Gastrocnemius medialis (tissue), 4 donors: ENCODE measurements around the gene SPTAN1. TPM values are rescaled to one million over a fixed set of nuclear protein-coding genes. Genes with fewer than 3 reads are reported as not detected.
A peak's percentile ranks its signal among the peaks of the same experiment; 100 is the strongest.
"Not testable (repeated sequence)": the region's sequence is repeated elsewhere in the genome, so short reads cannot be mapped to it uniquely, and the experiment has no call there.

Experiments used
- ATAC-seq, 2 donors: fragments of 150-250 bp; one replicate each; pipeline ENCODE4 v1.9.1; 2016
- DNase-seq, 2 donors: peaks; one replicate each; pipeline ENCODE4 v3.0.0-alpha.2; 2019
- H3K27ac ChIP-seq, 4 donors: fragments of 200-600 bp; sonication (generic); 1 replicate in 1 of 4; 2 replicates in 3 of 4; pipeline ENCODE4 v1.5.1; 2016 to 2018; ENCODE audit warnings: mild to moderate bottlenecking in 2 of 4, moderate library complexity in 1 of 4
- H3K27me3 ChIP-seq, 3 donors: fragments of 200-600 bp; sonication (generic) in 2 of 3; 1 replicate in 1 of 3; 2 replicates in 2 of 3; pipeline versions ENCODE4 v1.5.1 to v1.6.0; 2016 to 2019; ENCODE audit warnings: mild to moderate bottlenecking in 1 of 3, moderate library complexity in 1 of 3
- H3K36me3 ChIP-seq, 2 donors: fragments of 200-600 bp; sonication (generic) in 1 of 2; one replicate each; pipeline ENCODE4 v1.5.1; 2017 to 2018
- H3K4me1 ChIP-seq, 2 donors: fragments of 200-600 bp; sonication (generic) in 1 of 2; one replicate each; pipeline ENCODE4 v1.5.1; 2016 to 2017; ENCODE audit warnings: mild to moderate bottlenecking in 2 of 2
- H3K4me3 ChIP-seq, 4 donors: fragments of 200-600 bp; sonication (generic) in 3 of 4; 1 replicate in 1 of 4; 2 replicates in 3 of 4; pipeline ENCODE4 v1.5.1; 2016 to 2019; ENCODE audit warnings: mild to moderate bottlenecking in 2 of 4
- H3K9me3 ChIP-seq, 3 donors: fragments of 200-600 bp; sonication (generic) in 2 of 3; 1 replicate in 1 of 3; 2 replicates in 2 of 3; pipeline ENCODE4 v1.5.1; 2016 to 2019
- POLR2A ChIP-seq, 2 donors: fragments of 450-650 bp; IDR thresholded peaks; one replicate each; pipeline ENCODE4 v1.6.1; 2017; ENCODE audit warnings: antibody characterized with exemption in 2 of 2, mild to moderate bottlenecking in 2 of 2, moderate library complexity in 2 of 2
- in situ Hi-C, 4 donors: fragments of 200-750 bp; cut with MboI; loops; one replicate each; pipeline versions ENCODE4 v1.15.0 to v1.8.0; 2017; ENCODE audit warnings: low sequenced_read_pairs in 4 of 4
- intact Hi-C: fragments of 100-400 bp; cut with DNase I; formaldehyde crosslinking; loops from one replicate; pipeline ENCODE4 v1.15.1; 2023; ENCODE audit warnings: low total_unique reads
- total RNA-seq, 4 donors: library from RNA; depleted of rRNA; stranded (reverse); fragments of >200 nt; gene quantifications; one replicate each; pipeline versions ENCODE4 v1.1.0 to v1.2.3, GENCODE V29; 2016
- TF ChIP-seq, protein P1 (sequence below), 5 experiments: fragments of 450-650 bp in 3 of 5; fragments of 200-600 bp in 2 of 5; sonication (generic) in 2 of 5; IDR thresholded peaks in 4 of 5; conservative IDR thresholded peaks in 1 of 5; 1 replicate in 4 of 5; 2 replicates in 1 of 5; pipeline ENCODE4 v1.5.1; 2016 to 2019; ENCODE audit warnings: antibody characterized with exemption in 5 of 5, mild to moderate bottlenecking in 3 of 5, moderate library complexity in 3 of 5

SPTAN1 gene
- 10 to 100 TPM; 30.2 to 41.5 (median 33.0) TPM for total RNA-seq

DNA sequence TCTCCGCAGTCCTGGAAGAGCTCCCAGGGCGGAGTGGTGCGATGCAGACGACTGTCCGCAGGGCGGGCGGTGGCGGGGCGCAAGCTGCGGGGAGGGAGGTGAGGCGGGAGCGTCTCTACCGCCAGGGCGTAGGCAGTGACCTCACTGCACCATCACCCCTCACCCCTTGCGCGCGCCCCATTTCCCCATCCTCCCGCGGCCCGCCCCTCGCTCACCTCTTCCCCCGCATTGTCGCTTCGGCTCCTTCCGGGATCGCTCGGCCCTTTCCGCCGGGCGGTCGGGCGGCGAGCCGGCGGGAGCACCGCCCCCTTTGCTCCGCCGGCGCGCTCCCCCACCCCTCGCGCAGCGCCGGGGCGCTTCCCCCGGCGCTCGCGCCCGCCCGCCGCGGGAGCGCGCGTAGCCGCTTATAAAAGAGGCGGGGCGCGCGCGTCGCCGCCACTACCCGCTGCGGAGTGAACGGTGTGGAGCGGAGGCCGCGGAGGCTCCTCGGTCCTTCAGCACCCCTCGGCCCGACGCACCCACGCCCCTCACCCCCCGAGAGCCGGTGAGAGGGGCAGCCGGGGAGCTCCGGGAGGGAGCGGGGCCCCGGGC lies at the start of gene SPTAN1:
Gene SPTAN1 (plus strand): TSS at position 435 of the 591 bp plus-strand sequence. CDS start 14,154 bp downstream, outside the sequence.
- no peaks in the 10 kb centered on the region for H3K9me3 ChIP-seq
- in situ Hi-C loops, result no loop called here
- H3K36me3 ChIP-seq, result no peaks in the 10 kb centered on the region
- TF ChIP-seq, protein P1, sequence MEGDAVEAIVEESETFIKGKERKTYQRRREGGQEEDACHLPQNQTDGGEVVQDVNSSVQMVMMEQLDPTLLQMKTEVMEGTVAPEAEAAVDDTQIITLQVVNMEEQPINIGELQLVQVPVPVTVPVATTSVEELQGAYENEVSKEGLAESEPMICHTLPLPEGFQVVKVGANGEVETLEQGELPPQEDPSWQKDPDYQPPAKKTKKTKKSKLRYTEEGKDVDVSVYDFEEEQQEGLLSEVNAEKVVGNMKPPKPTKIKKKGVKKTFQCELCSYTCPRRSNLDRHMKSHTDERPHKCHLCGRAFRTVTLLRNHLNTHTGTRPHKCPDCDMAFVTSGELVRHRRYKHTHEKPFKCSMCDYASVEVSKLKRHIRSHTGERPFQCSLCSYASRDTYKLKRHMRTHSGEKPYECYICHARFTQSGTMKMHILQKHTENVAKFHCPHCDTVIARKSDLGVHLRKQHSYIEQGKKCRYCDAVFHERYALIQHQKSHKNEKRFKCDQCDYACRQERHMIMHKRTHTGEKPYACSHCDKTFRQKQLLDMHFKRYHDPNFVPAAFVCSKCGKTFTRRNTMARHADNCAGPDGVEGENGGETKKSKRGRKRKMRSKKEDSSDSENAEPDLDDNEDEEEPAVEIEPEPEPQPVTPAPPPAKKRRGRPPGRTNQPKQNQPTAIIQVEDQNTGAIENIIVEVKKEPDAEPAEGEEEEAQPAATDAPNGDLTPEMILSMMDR (IDR thresholded peaks at IDR 0.05 in 4 of 5, conservative IDR thresholded peaks at IDR 0.05 in 1 of 5), result peak in 3 of 5 experiments; percentile 17 to 28 (median 26)
- TF ChIP-seq POLR2A (IDR thresholded peaks at IDR 0.05), result peak; percentile 98 to 99
- ATAC-seq, result peak; percentile 88 to 94
- intact Hi-C loops, result loop anchor here (1.0 to 5.0 kb wide), 3 partner anchors 50 to 137 kb away; partner anchors contain the start of genes GLE1 and SET
- H3K27ac ChIP-seq, result peak within 1 kb of the TSS; percentile 77 to 97 (median 92)
- H3K4me3 ChIP-seq, result peak within 1 kb of the TSS; percentile 74 to 100 (median 91)
- H3K4me1 ChIP-seq, result peaks cover 45 to 49% of the 10 kb centered on the region in 2 donors
- no peaks in the 10 kb centered on the region for H3K27me3 ChIP-seq
- DNase-seq, result peak; percentile 69 to 76

DNA sequence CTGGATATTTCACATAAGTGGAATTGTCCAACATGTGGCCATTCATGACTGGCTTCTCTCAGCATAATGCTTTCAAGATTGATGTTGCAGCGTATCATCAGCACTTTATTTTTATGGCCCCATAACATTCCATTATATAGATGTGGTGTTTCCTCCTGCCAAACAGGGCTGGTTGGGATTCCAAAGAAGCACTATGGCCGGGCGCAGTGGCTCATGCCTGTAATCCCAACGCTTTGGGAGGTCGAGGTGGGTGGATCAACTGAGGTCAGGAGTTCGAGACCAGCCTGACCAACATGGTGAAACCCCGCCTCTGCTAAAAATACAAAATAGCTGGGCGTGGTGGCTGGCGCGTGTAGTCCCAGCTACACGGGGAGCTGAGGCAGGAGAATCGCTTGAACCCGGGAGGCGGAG lies 49.0 kb upstream of the SPTAN1 start:
- H3K27me3 ChIP-seq, H3K36me3 ChIP-seq, ATAC-seq, H3K4me3 ChIP-seq, in situ Hi-C loops, H3K9me3 ChIP-seq, DNase-seq: not testable (repeated sequence)
- Histone ChIP-seq H3K27ac (peak overlapping the region in 1 of 4 donors; percentile 82), H3K4me1 (peaks cover 15 to 18% of the 10 kb centered on the region in 2 donors)
- intact Hi-C loops, result loop anchor here (5.0 kb wide), 2 partner anchors 49 to 131 kb away; partner anchors contain the start of genes SPTAN1 and URM1

DNA sequence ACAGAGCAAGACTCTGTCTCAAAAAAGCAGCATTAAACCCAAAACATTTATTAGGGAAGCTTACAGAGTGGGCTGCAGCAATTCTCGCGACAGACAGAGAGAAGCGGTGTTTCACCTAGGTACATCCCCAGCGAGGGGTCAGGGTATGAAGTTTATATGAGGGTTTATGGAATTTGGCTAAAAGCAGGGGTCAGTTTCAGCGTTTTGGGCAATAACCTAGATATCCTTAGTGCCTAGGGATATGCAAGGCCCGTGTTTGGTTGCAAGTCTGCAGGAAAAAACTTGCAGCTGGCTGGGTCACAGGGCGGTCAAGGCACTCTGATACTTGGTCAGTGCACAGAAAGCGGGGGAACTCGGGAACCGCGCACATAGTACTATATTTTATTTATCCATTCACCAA lies 48.5 kb upstream of the SPTAN1 start:
- ATAC-seq (peak in 1 of 2 donors; percentile 34), DNase-seq (no peak)
- intact Hi-C loops, result loop anchor here (1.0 to 5.0 kb wide), 3 partner anchors 48 to 132 kb away; partner anchors contain the start of genes ODF2, SPTAN1 and URM1
- in situ Hi-C loops, result no loop called here
- H3K4me3 ChIP-seq, result peak overlapping the region; percentile 78 to 95 (median 88)
- peak overlapping the region; percentile 82 to 93 (median 84) for H3K27ac ChIP-seq
- no peaks in the 10 kb centered on the region for H3K9me3 ChIP-seq
- peaks cover 15 to 18% of the 10 kb centered on the region in 2 donors for H3K4me1 ChIP-seq
- no peaks in the 10 kb centered on the region for H3K27me3 ChIP-seq
- H3K36me3 ChIP-seq, result peaks cover 0 to 12% of the 10 kb centered on the region in 2 donors
- no peak for TF ChIP-seq POLR2A (IDR thresholded peaks at IDR 0.05)
- TF ChIP-seq, protein P1 (IDR thresholded peaks at IDR 0.05 in 4 of 5, conservative IDR thresholded peaks at IDR 0.05 in 1 of 5), result no peak

DNA sequence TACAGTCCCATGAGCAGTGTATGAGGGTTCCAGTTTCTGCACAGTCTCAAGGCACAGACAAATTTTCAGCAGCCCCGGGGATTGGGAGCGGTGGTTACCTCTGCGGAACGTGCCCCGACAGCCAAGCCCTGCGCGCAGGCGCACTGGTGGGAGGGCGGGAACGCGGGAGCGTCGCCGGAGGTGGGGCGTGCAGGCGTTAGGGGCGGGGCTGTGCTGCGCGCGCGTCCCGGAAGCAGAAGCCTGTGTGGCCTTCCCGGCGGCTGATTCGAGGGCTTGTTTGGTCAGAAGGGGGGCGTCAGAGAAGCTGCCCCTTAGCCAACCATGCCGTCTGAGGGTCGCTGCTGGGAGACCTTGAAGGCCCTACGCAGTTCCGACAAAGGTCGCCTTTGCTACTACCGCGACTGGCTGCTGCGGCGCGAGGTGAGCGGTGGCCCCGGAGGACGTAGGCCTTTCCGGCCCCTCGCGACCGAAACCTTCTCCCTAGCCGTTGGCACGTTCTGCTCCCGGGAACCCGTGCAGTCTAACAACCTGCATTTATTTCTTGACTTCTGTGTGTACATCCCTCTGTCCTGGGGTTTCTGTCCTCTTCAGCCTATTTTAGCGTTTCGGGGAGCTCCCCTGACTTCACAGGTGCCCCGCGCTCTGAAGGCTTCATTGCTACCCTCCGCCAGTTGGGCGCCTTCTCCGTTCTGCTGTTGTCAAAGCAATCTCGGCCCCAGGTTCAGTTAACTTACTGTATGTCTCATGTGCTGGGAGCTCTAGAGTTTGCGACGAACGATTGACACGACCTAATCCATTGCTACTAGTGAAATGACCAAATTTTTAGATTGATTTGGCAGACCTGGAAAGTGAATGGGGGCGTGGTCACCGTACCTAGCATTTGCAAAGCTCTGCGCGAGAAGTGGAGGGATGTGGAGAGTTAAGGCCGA lies 47.6 kb upstream of the SPTAN1 start, which contains the start of gene GLE1:
Gene GLE1 (plus strand): TSS at position 235 of the 929 bp plus-strand sequence. CDS start 87 bp downstream, at position 322.
- peak; percentile 86 to 91 for DNase-seq
- Histone ChIP-seq H3K27ac (peak within 1 kb of the TSS; percentile 82 to 93 (median 84)), H3K4me1 (peaks cover 15 to 18% of the 10 kb centered on the region in 2 donors), H3K27me3 (no peaks in the 10 kb centered on the region), H3K9me3 (no peaks in the 10 kb centered on the region), H3K36me3 (peaks cover 0 to 19% of the 10 kb centered on the region in 2 donors), H3K4me3 (peak within 1 kb of the TSS; percentile 78 to 95 (median 88))
- ATAC-seq, result peak; percentile 94 to 97
- intact Hi-C loops, result loop anchor here (1.0 to 5.0 kb wide), 3 partner anchors 48 to 132 kb away; partner anchors contain the start of genes ODF2, SPTAN1 and URM1
- in situ Hi-C loops, result no loop called here
- peak; percentile 30 to 68 for TF ChIP-seq POLR2A (IDR thresholded peaks at IDR 0.05)
- TF ChIP-seq, protein P1 (IDR thresholded peaks at IDR 0.05 in 4 of 5, conservative IDR thresholded peaks at IDR 0.05 in 1 of 5), result no peak
